SK-N-SH treated with all-trans-retinoic acid at 6 μM for 48 hours (cell line): ENCODE results near the gene PREPL.
A peak's percentile ranks its signal among the peaks of the same experiment; 100 is the strongest.
"Not testable (repeated sequence)": the region's sequence is repeated elsewhere in the genome, so short reads cannot be mapped to it uniquely, and the experiment has no call there.

ENCODE experiments used
- ATAC-seq: fragments of 200-7000 bp; cut with Tn5 transposase; 3 replicates; pipeline ENCODE4 v1.9.1; 2020; ENCODE audit warnings: mild to moderate bottlenecking, moderate library complexity
- ARNTL ChIP-seq: fragments of 450-650 bp; formaldehyde crosslinking; IDR thresholded peaks from 2 replicates; pipeline ENCODE4 v1.5.0; 2020; ENCODE audit warnings: low read depth, mild to moderate bottlenecking, moderate library complexity, borderline replicate concordance
- ESRRG ChIP-seq: fragments of 250-450 bp; sonication (Bioruptor Pico); IDR thresholded peaks from 2 replicates; pipeline ENCODE4 v1.6.1; 2021; ENCODE audit warnings: mild to moderate bottlenecking
- GLIS3 ChIP-seq: fragments of 250-450 bp; sonication (Bioruptor Pico); IDR thresholded peaks from 2 replicates; pipeline ENCODE4 v1.5.0; 2020; ENCODE audit warnings: mild to moderate bottlenecking, moderate library complexity
- ISL1 ChIP-seq: fragments of 250-450 bp; sonication (Bioruptor Pico); IDR thresholded peaks from 2 replicates; pipeline ENCODE4 v2.1.2; 2022; ENCODE audit warnings: mild to moderate bottlenecking, moderate library complexity
- PATZ1 ChIP-seq: fragments of 250-450 bp; sonication (Bioruptor Pico); IDR thresholded peaks from 2 replicates; pipeline ENCODE4 v1.8.0; 2020; ENCODE audit warnings: mild to moderate bottlenecking, moderate library complexity, borderline replicate concordance
- POU6F1 ChIP-seq: fragments of 250-450 bp; sonication (Bioruptor Pico); IDR thresholded peaks from 2 replicates; pipeline ENCODE4 v1.8.0; 2021; ENCODE audit warnings: low read depth, mild to moderate bottlenecking, moderate library complexity, borderline replicate concordance
- PPARA ChIP-seq: fragments of 250-450 bp; sonication (Bioruptor Pico); IDR thresholded peaks from 2 replicates; pipeline ENCODE4 v1.5.0; 2020; ENCODE audit warnings: mild to moderate bottlenecking, borderline replicate concordance
- RARB ChIP-seq: fragments of 250-450 bp; sonication (Bioruptor Pico); IDR thresholded peaks from 2 replicates; pipeline ENCODE4 v1.8.0; 2021; ENCODE audit warnings: mild to moderate bottlenecking, moderate library complexity
- SNAI2 ChIP-seq: fragments of 250-450 bp; sonication (Bioruptor Pico); IDR thresholded peaks from 2 replicates; pipeline ENCODE4 v1.5.0; 2020; ENCODE audit warnings: mild to moderate bottlenecking, moderate library complexity
- TCF4 ChIP-seq: fragments of 250-450 bp; sonication (Bioruptor Pico); IDR thresholded peaks from 2 replicates; pipeline ENCODE4 v1.8.0; 2021; ENCODE audit warnings: mild to moderate bottlenecking, moderate library complexity, borderline replicate concordance
- TOX ChIP-seq: fragments of 250-450 bp; sonication (Bioruptor Pico); IDR thresholded peaks from 2 replicates; pipeline ENCODE4 v1.8.0; 2021; ENCODE audit warnings: mild to moderate bottlenecking, moderate library complexity, borderline replicate concordance
- ZC3H10 ChIP-seq: fragments of 250-450 bp; sonication (Bioruptor Pico); IDR thresholded peaks from 2 replicates; pipeline ENCODE4 v1.5.1; 2021; ENCODE audit warnings: mild to moderate bottlenecking, moderate library complexity
- ZFP3 ChIP-seq: fragments of 250-450 bp; sonication (Bioruptor Pico); IDR thresholded peaks from 2 replicates; pipeline ENCODE4 v1.5.0; 2020; ENCODE audit warnings: mild to moderate bottlenecking, moderate library complexity
- ZFP30 ChIP-seq: fragments of 450-650 bp; formaldehyde crosslinking; IDR thresholded peaks from 2 replicates; pipeline ENCODE4 v1.5.0; 2022; ENCODE audit warnings: mild to moderate bottlenecking, moderate library complexity
- ZNF565 ChIP-seq: fragments of 450-650 bp; formaldehyde crosslinking; conservative IDR thresholded peaks from 2 replicates; pipeline ENCODE4 v1.5.0; 2020; ENCODE audit warnings: low read depth, mild to moderate bottlenecking, moderate library complexity
- ZNF70 ChIP-seq: fragments of 450-650 bp; formaldehyde crosslinking; IDR thresholded peaks from 2 replicates; pipeline ENCODE4 v1.5.0; 2020; ENCODE audit warnings: mild to moderate bottlenecking, moderate library complexity
- ZNF8 ChIP-seq: fragments of 450-650 bp; formaldehyde crosslinking; IDR thresholded peaks from 2 replicates; pipeline ENCODE4 v1.5.0; 2020; ENCODE audit warnings: mild to moderate bottlenecking, moderate library complexity
- TF ChIP-seq, protein P1 (sequence below): fragments of 250-450 bp; sonication (Bioruptor Pico); IDR thresholded peaks from 2 replicates; pipeline ENCODE4 v1.5.1; 2021; ENCODE audit warnings: mild to moderate bottlenecking, moderate library complexity
- TF ChIP-seq, protein P2 (sequence below): fragments of 250-450 bp; sonication (Bioruptor Pico); IDR thresholded peaks from 2 replicates; pipeline ENCODE4 v1.5.1; 2020; ENCODE audit warnings: low read depth, mild to moderate bottlenecking, moderate library complexity

The PREPL gene

GRCh38 chr2:44320832-44321231, 40.5 kb downstream of the PREPL start:
- ATAC-seq: peak; percentile 86
- no peak for TF ChIP-seq ZFP30 (CRISPR knock-in tag)
- no peak for TF ChIP-seq PPARA (CRISPR knock-in tag)
- TF ChIP-seq RARB (CRISPR knock-in tag): no peak
- peak; percentile 44; the same call in 1 of the 2 replicates for TF ChIP-seq ZFP3 (CRISPR knock-in tag)
- TF ChIP-seq ZNF70: peak; percentile 55; the same call in 1 of the 2 replicates
- TF ChIP-seq SNAI2 (CRISPR knock-in tag): no peak
- no peak for TF ChIP-seq ZC3H10 (CRISPR knock-in tag)
- peak; percentile 60 for TF ChIP-seq ISL1 (CRISPR knock-in tag)
- TF ChIP-seq TOX (CRISPR knock-in tag): no peak
- TF ChIP-seq TCF4 (CRISPR knock-in tag): no peak

DNA sequence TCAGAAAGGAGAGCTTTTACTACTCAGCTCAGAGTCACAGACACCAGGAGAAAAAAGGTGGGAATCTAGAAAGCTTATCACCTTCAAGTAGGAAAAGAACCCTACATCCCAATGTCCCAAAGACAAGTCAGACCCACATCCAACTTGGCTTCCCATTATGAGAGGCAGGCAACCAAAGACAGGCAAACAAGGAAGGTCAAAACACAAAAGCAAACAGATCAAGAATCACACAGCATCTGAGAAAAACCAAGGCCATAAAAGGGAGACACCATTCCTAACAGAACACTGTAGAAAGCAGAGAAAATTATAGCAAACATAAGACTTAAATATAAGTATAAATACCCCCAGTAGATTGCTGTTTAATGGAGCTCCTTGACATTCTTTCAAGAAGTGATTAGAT, 45.3 kb downstream of the PREPL start:
- TF ChIP-seq TCF4 (CRISPR knock-in tag) (no peak), TOX (CRISPR knock-in tag) (no peak), ZNF8 (CRISPR knock-in tag) (no peak), ZC3H10 (CRISPR knock-in tag) (no peak), RARB (CRISPR knock-in tag) (no peak), ZFP30 (CRISPR knock-in tag) (no peak)
- TF ChIP-seq, protein P1, sequence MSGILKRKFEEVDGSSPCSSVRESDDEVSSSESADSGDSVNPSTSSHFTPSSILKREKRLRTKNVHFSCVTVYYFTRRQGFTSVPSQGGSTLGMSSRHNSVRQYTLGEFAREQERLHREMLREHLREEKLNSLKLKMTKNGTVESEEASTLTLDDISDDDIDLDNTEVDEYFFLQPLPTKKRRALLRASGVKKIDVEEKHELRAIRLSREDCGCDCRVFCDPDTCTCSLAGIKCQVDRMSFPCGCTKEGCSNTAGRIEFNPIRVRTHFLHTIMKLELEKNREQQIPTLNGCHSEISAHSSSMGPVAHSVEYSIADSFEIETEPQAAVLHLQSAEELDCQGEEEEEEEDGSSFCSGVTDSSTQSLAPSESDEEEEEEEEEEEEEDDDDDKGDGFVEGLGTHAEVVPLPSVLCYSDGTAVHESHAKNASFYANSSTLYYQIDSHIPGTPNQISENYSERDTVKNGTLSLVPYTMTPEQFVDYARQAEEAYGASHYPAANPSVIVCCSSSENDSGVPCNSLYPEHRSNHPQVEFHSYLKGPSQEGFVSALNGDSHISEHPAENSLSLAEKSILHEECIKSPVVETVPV (CRISPR knock-in tag): no peak
- ATAC-seq: no peak

- peak; percentile 53; the same call in 1 of the 2 replicates for TF ChIP-seq ZFP3 (CRISPR knock-in tag)
- TF ChIP-seq TCF4 (CRISPR knock-in tag): 0 out of 2 replicates have a peak, but pooled peaks have one; percentile 20
- TF ChIP-seq ISL1 (CRISPR knock-in tag): peak; percentile 24; the same call in 1 of the 2 replicates
- no peak for TF ChIP-seq ARNTL (CRISPR knock-in tag)
- ATAC-seq: peak; percentile 72
Observed at GRCh38 chr2:44314362-44314761, 46.9 kb downstream of the PREPL start.

- TF ChIP-seq ZNF70 (no peak), ARNTL (CRISPR knock-in tag) (no peak), TOX (CRISPR knock-in tag) (no peak), TCF4 (CRISPR knock-in tag) (no peak), GLIS3 (CRISPR knock-in tag) (no peak), PPARA (CRISPR knock-in tag) (no peak)
- TF ChIP-seq, all 23 proteins: peak for 0
Observed at GRCh38 chr2:44310287-44310686, 51.0 kb downstream of the PREPL start.

GRCh38 chr2:44305882-44306281, 55.4 kb downstream of the PREPL start:
- ATAC-seq: peak; percentile 33; the same call in 2 of the 3 replicates
- TF ChIP-seq SNAI2 (CRISPR knock-in tag): no peak
- no peak for TF ChIP-seq ZC3H10 (CRISPR knock-in tag)
- no peak for TF ChIP-seq POU6F1 (CRISPR knock-in tag)
- TF ChIP-seq GLIS3 (CRISPR knock-in tag): no peak

More at GRCh38 chr2:44310287-44310686, 51.0 kb downstream of the PREPL start:
- ATAC-seq: no peak

- TF ChIP-seq ARNTL (CRISPR knock-in tag): no peak
- no peak for TF ChIP-seq ESRRG (CRISPR knock-in tag)
- no peak for ATAC-seq
Observed at GRCh38 chr2:44304258-44304657, 57.0 kb downstream of the PREPL start.

GRCh38 chr2:44303766-44304165, 57.5 kb downstream of the PREPL start:
- ATAC-seq: not testable (repeated sequence)

GRCh38 chr2:44301111-44301510, 60.2 kb downstream of the PREPL start:
- TF ChIP-seq POU6F1 (CRISPR knock-in tag) (no peak), PATZ1 (CRISPR knock-in tag) (no peak), ZNF565 (no peak)
- TF ChIP-seq, protein P2, sequence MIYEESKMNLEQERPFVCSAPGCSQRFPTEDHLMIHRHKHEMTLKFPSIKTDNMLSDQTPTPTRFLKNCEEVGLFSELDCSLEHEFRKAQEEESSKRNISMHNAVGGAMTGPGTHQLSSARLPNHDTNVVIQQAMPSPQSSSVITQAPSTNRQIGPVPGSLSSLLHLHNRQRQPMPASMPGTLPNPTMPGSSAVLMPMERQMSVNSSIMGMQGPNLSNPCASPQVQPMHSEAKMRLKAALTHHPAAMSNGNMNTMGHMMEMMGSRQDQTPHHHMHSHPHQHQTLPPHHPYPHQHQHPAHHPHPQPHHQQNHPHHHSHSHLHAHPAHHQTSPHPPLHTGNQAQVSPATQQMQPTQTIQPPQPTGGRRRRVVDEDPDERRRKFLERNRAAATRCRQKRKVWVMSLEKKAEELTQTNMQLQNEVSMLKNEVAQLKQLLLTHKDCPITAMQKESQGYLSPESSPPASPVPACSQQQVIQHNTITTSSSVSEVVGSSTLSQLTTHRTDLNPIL (CRISPR knock-in tag): no peak

More at GRCh38 chr2:44301111-44301510, 60.2 kb downstream of the PREPL start:
- no peak for ATAC-seq
